K562 (cell line): Measurements from ENCODE around the gene C2. TPM values are rescaled to one million over a fixed set of nuclear protein-coding genes. Genes with fewer than 3 reads are reported as not detected.

Experiments
- BDP1 ChIP-seq: IDR thresholded peaks from 3 replicates; pipeline ENCODE4 v1.6.1; 2011; ENCODE audit not compliant: insufficient read length, insufficient read depth
- NR2F6 ChIP-seq: fragments of 450-650 bp; formaldehyde crosslinking; IDR thresholded peaks from 2 replicates; pipeline ENCODE4 v1.4.0; 2020; ENCODE audit warnings: mild to moderate bottlenecking
- PML ChIP-seq: IDR thresholded peaks from 2 replicates; pipeline ENCODE4 v1.6.1; 2012; ENCODE audit warnings: low read length, inconsistent platforms
- REST ChIP-seq, 2 experiments: fragments of 450-650 bp; formaldehyde crosslinking in 1 of 2; IDR thresholded peaks; 2 replicates each; pipeline versions ENCODE4 v1.4.0 to v1.6.1; 2014 to 2020; ENCODE audit warnings: mild to moderate bottlenecking in 2 of 2, borderline replicate concordance in 1 of 2, low read depth in 1 of 2
- ZNF589 ChIP-seq: fragments of 200-800 bp; sonication (Bioruptor generic); IDR thresholded peaks from 2 replicates; pipeline ENCODE4 v1.6.1; 2016; ENCODE audit warnings: low read depth, missing genetic modification characterization, missing compliant biosample characterization
- polyA plus RNA-seq, 8 experiments: library from polyadenylated mRNA; depleted of rRNA in 4 of 8; stranded (reverse) in 5 of 8; unstranded in 3 of 8; fragments of >200 nt; fragmentation: Nextera tagmentation in 2 of 8; fragmentation: Illumina TruSeq in 1 of 8; extraction: Ambion mirVana in 2 of 8; extraction: Trizol in 1 of 8; gene quantifications; 2 replicates each; pipeline versions ENCODE4 v1.2.1 to v1.2.3, GENCODE V29; 2011 to 2014; ENCODE audit warnings: inconsistent platforms in 1 of 8, missing spikeins in 1 of 8
- total RNA-seq, 7 experiments: library from RNA; depleted of rRNA in 6 of 7; stranded (reverse); fragments of >200 nt in 6 of 7; fragmentation: Illumina TruSeq in 2 of 7; extraction: Trizol in 2 of 7; gene quantifications; 2 replicates each; pipeline versions ENCODE4 v1.2.1 to v1.2.3, GENCODE V29; 2011 to 2021; ENCODE audit warnings: low replicate concordance in 1 of 7

Gene C2
- total and polyA plus RNA-seq, 9 of the 15 experiments (the other 6 are each of a cell fraction or from before 2014, with no cell fraction given): 0.05 to 1.1 (median 0.39) TPM; not detected in 1

DNA sequence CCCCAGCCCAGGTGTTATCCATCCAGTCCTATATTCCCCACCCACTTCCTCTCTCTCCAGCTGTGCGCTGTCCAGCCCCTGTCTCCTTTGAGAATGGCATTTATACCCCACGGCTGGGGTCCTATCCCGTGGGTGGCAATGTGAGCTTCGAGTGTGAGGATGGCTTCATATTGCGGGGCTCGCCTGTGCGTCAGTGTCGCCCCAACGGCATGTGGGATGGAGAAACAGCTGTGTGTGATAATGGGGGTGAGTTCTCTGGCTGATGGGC, 1.1 kb downstream of the C2 start (continued):
- TF ChIP-seq BDP1: no peak
- no peak for TF ChIP-seq NR2F6
- no peak for TF ChIP-seq PML
- TF ChIP-seq ZNF589: no peak
- peak; percentile 15; the same call in 1 of the 2 replicates for TF ChIP-seq REST (IDR thresholded peaks at IDR 0.05; ENCODE audit: borderline replicate concordance)
- no peak for TF ChIP-seq REST (CRISPR knock-in tag; IDR thresholded peaks at IDR 0.05; ENCODE audit: low read depth)
